Thoracic aorta (tissue), 2 donors: ENCODE results near the gene DOCK4. TPM values are rescaled to one million over a fixed set of nuclear protein-coding genes. Genes with fewer than 3 reads are reported as not detected.

Experiments
- ATAC-seq: fragments of 150-250 bp; one replicate; pipeline ENCODE4 v1.8.0; 2017; ENCODE audit warnings: low read depth; ENCODE audit not compliant: insufficient number of reproducible peaks, low FRiP score
- DNase-seq: peaks from one replicate; pipeline ENCODE4 v3.0.0-alpha.2; 2020; ENCODE audit warnings: low spot score
- H3K27ac ChIP-seq, 2 donors: fragments of 200-600 bp; sonication (generic); 1 replicate in 1 of 2; 2 replicates in 1 of 2; pipeline ENCODE4 v1.5.1; 2016; ENCODE audit warnings: mild to moderate bottlenecking in 2 of 2, moderate library complexity in 2 of 2
- H3K27me3 ChIP-seq: fragments of 200-600 bp; sonication (generic); replicated peaks from 2 replicates; pipeline ENCODE4 v1.6.0; 2016; ENCODE audit warnings: mild to moderate bottlenecking; ENCODE audit not compliant: insufficient read depth
- H3K36me3 ChIP-seq: fragments of 200-600 bp; sonication (generic); one replicate; pipeline ENCODE4 v1.5.1; 2016
- H3K4me1 ChIP-seq, 2 donors: fragments of 200-600 bp; sonication (generic); 1 replicate in 1 of 2; 2 replicates in 1 of 2; pipeline versions ENCODE4 v1.5.1 to v1.6.0; 2016; ENCODE audit warnings: low read depth in 2 of 2, mild to moderate bottlenecking in 1 of 2; ENCODE audit not compliant: control insufficient read depth in 1 of 2
- H3K4me3 ChIP-seq: fragments of 200-600 bp; sonication (generic); 2 replicates; pipeline ENCODE4 v1.5.1; 2016; ENCODE audit warnings: mild to moderate bottlenecking
- H3K9me3 ChIP-seq: fragments of 200-600 bp; sonication (generic); 2 replicates; pipeline ENCODE4 v1.5.1; 2016
- CTCF ChIP-seq: fragments of 200-600 bp; sonication (generic); IDR thresholded peaks from one replicate; pipeline ENCODE4 v1.5.1; 2019; ENCODE audit warnings: antibody characterized with exemption
- total RNA-seq, 2 donors: library from RNA; depleted of rRNA; stranded (reverse); fragments of >200 nt; gene quantifications; one replicate each; pipeline versions ENCODE4 v1.1.0 to v1.2.3, GENCODE V29; 2016

The DOCK4 gene
- total RNA-seq, 2 donors from 2014 or later: 22.3 to 71.5 TPM

- Histone ChIP-seq H3K9me3 (no peaks in the 10 kb centered on the region), H3K4me1 (peaks cover 4 to 24% of the 10 kb centered on the region in 2 donors), H3K36me3 (no peaks in the 10 kb centered on the region), H3K4me3 (no peak overlapping the region), H3K27ac (no peak overlapping the region), H3K27me3 (no peaks in the 10 kb centered on the region)
- DNase-seq (no peak), ATAC-seq (no peak)
- TF ChIP-seq CTCF: no peak
These were observed 338.8 kb downstream of the DOCK4 start for GRCh38 chr7:111867348-111867931.

DNA sequence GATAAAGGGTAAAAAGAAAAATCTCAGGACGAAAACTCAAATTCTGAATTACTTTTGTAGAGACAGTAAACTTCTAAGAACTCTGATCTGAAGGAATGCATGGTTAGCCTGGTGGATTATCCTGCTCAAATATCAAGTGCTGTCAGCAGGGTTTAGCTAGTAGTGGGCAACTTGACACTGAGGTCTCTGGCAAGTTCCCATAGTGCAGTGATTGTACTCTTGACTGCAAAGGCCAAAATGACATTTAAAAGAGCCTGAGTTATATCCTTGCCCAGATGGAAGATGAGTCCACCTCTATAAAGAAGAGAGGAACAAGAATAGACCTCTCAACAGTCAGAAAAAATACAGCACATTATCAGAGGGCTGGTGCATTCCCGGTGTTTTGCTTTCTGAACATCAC, 339.4 kb downstream of the DOCK4 start:
- ATAC-seq (no peak), DNase-seq (no peak)
- Histone ChIP-seq H3K27me3 (no peaks in the 10 kb centered on the region), H3K4me1 (peaks cover 4 to 24% of the 10 kb centered on the region in 2 donors), H3K9me3 (no peaks in the 10 kb centered on the region), H3K4me3 (no peak overlapping the region), H3K36me3 (no peaks in the 10 kb centered on the region), H3K27ac (no peak overlapping the region)
- no peak for TF ChIP-seq CTCF

GRCh38 chr7:111865430-111865829, 340.8 kb downstream of the DOCK4 start:
- no peak for DNase-seq
- Histone ChIP-seq H3K4me3 (no peak overlapping the region), H3K27ac (peak overlapping the region in 1 of 2 donors; percentile 34), H3K4me1 (peaks cover 4 to 24% of the 10 kb centered on the region in 2 donors), H3K27me3 (no peaks in the 10 kb centered on the region), H3K9me3 (no peaks in the 10 kb centered on the region), H3K36me3 (no peaks in the 10 kb centered on the region)
- no peak for ATAC-seq
- no peak for TF ChIP-seq CTCF

DNA sequence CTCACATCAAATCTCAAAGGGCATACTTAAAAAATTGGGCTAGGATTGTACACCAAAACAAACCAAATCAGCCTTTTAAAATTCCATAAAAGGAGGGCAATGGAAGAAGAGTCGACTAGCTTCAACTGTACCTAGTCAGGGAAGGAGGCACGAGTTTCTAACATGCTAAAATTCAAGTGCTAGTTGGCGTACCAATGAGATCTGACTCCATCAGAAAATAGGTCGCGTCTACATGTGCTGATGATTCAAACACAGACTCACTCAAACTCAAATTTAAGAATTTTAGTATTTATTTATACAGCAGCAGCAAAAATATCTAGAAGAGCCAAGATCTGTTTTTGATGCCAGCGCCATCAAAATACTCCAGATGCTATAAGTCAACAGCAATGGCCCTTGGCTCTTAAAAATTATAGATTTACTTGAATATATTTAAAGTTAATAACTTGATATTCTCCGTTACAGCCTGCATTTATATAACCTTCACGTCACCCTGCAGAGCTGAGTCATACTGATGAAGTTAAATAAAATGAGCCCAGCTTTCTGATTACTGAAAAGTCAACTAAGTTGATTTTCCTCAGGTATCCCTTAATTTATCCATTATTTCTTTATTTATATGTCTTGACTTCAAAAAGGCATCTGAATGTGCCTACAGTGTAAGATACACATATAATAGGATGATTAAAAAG, 341.8 kb downstream of the DOCK4 start:
- H3K9me3 ChIP-seq: no peaks in the 10 kb centered on the region
- H3K4me1 ChIP-seq: peaks cover 4 to 24% of the 10 kb centered on the region in 2 donors
- peak overlapping the region; percentile 14 for H3K4me3 ChIP-seq
- TF ChIP-seq CTCF: no peak
- peak overlapping the region; percentile 26 to 34 for H3K27ac ChIP-seq
- H3K36me3 ChIP-seq: no peaks in the 10 kb centered on the region
- ATAC-seq (no peak), DNase-seq (no peak)
- no peaks in the 10 kb centered on the region for H3K27me3 ChIP-seq

DNA sequence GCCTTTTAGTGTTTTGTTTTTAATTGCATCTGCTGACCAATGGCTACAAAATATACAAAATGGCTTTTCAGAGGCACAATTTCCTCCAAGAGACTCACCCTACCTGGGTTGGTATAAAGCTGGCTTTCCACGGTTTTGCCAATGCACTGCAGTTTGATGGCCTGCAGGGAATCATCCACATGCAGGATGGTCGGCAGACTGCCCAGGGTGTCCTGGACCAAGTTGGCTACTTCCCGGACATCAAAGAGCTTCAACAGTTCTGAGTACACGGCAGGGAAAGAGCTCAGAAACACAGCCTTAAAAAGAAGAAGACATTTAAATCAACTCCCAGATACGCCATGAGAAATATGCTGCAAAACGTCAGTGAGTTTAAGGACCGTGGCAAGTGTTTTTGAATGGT, 342.9 kb downstream of the DOCK4 start:
- DNase-seq (no peak), ATAC-seq (no peak)
- Histone ChIP-seq H3K9me3 (no peaks in the 10 kb centered on the region), H3K36me3 (no peaks in the 10 kb centered on the region), H3K27me3 (no peaks in the 10 kb centered on the region), H3K27ac (no peak overlapping the region), H3K4me3 (no peak overlapping the region), H3K4me1 (peaks cover 4 to 24% of the 10 kb centered on the region in 2 donors)
- no peak for TF ChIP-seq CTCF
